ENCODE data around the gene GLB1L3.

Gene GLB1L3

DNA sequence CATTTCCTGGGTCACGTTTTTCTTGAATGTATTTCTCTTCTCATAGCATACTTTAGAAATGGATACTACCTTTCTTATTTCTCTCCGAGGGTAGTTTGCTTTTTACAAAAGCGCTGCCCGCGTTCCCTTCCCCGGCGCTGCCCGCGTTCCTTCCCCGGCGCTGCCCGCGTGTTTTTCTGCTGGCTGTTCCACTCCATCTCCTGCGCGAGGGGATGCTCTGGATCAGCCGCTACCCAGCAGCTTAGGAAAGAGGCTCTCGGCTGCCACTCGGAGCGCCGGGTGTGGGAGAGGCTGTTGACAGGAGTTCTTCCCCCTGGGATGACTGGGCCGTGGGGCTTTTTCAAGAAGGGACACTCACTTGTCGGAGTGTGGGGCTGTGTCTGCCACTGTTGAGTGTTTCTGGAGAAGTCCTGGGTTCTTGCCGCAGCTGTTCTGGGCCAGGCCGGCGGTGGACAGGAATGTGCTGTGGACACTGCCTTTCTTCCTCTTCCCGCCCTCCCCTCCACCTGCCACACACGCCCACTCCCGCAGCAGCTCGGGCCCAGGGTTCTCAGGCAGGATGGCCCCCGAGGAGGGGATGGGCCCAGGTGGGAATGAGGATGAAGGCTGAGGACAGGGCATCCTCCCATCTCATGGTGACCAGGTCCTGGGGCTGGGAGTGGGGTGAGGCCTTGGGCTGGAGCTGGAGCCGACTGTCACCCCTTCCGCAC is 86.2 kb downstream of the GLB1L3 start:
- DNase-seq (ENCODE audit: low read depth), result no peak

DNA sequence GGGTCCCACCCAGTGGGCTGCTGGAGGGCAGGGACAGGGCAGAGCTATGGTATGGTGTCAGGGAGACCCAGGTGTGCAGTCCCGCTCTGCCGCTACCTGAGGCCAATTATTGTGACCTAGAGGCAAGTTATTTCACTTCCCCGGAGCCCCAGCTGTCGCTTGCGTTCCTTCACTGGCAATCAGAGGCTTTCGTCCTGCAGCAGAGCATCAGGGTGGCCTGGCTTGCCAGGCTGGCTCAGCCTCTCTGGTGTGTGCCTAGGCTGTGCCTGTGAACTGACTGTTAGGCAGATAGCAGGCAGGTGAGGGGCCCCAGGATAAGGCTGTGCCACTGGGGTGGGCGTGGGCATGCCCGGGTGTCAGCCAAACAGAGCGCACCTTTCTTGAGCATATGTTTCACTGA is 87.0 kb downstream of the GLB1L3 start:
- no peak for DNase-seq (ENCODE audit: low read depth)

DNA sequence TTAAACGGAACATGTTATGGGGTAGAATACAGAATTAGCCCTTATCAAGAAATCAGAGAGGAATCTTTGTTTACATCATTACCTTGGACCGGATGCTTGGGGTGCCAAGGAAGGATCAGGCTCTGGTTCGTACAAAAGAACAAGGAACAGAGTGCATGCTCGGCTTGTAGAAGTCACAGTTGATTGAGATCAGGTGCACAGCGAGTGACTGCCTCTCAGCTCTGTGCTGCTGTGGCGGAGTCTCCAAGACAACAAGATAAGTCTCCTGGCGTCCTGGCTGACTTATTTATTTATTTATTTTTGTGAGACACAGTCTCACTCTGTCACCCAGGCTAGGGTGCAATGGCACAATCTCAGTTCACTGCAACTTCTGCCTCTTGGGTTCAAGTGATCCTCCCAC is 87.4 kb downstream of the GLB1L3 start:
- no peak for DNase-seq (ENCODE audit: low read depth)

DNA sequence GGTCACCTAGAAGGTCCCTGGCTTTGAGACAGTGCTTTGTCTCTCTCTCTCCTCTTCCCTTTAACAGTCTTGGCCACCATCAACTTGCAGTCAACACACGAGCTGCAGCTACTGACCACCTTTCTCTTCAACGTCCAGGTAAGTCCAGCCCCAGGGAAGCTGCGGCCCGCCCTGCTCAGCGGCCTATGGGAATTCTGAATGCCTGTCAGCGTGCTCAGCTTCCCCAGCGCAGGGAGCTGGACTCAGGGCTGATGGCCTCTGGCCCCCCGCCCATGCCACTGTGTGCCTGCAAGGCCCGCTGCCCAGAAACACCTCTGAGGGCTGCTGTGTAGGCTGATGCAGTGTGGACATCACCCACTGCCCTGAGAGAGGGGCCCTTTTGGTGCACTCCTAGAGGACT is 88.1 kb downstream of the GLB1L3 start:
- no peak for DNase-seq (ENCODE audit: low read depth)

DNA sequence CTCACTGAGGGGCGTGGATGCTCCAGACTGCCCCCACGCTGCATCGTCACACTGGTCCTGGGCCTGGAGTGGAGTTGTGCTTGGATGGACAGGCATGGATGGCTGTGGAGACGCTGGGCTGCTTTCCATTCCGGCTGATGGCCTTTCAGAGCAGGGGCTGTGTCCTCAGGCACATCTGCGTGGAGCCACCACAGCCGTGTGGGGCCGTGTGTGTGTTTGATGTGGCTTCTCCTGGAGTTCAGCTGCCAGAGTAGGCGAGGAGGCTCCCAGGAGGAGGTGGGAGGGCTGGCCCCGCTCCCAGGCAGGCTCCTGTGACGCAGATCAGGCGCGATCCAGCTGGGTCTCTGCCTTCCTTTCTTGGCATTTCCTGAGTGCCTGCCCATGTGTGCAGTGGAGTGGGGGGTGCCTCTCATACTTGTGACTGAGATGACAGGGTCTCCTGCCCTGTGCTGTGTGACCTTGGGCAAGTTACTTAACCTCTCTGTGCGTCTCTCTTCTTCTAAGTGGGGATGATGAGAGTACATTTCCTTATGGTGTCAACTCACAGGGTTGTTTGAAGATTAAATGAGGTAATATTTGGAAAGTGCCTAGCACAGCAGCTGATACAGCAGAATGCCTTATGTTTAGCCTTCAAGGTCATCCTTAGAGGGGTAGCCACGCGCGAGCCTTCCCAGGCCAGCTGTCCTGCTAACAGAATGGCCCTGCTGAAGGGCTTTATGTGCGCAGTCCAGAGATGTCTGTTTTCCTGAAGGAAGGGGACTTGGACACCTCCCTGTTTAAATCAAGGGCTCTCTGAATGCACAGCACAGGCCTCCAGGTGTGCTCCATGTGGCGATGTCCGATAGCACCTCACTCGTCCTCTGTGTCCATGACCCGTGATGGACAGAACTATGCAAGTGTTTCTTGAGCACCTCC is 89.1 kb downstream of the GLB1L3 start:
- no peak for DNase-seq (ENCODE audit: low read depth)

DNA sequence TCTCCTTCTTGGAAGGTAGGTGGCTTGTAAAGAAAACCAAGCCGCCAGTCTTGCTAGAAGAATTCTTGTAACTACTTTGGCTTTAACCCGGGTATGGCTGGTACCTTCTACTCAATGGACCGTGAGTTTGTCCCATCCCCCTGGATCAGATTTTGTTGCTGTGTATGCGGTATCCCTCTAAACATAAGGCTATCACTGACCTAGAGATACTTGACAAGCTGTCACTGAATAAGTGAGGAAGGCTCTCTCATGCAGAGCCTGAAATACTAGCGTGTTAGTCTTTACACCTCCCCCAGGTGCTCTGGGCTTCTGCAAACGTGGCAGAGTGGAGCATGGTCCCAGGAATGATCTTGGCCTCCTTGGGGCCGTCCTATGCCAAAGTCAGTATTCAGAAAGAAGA is 90.1 kb downstream of the GLB1L3 start:
- no peak for DNase-seq (ENCODE audit: low read depth)

DNA sequence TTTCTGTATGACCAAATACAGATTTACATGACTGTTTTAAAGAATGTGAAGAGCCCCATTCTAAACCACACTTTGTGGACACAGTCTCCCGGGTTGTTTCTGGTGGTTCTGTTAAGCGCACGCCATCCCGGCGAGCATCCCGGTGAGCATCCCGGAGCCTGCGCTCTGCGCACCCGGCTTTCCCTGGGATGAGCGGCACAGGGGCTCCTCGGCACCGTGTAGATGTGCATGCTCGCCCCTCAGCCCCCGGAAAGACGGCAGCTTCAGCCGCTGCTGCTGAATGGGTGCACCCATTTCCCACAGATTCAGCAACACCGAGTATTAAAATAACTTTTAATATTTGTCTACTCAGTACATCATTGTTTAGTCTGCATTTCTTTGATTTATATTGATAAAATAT is 91.6 kb downstream of the GLB1L3 start:
- no peak for DNase-seq (ENCODE audit: low read depth)
